A673 (cell line): ENCODE measurements around the gene PGAP3. TPM values are rescaled to one million over a fixed set of nuclear protein-coding genes. Genes with fewer than 3 reads are reported as not detected.

Experiments
- BruUV-seq: library from RNA; stranded (reverse); fragments of 400-500 nt; replicated peaks from 2 replicates; lab custom pipeline; 2021; lab: Mats Ljungman, UMichigan
- CTCF ChIA-PET: fragments of 300-600 bp; sonication (Branson Sonifier 250); formaldehyde crosslinking; loops from one replicate; lab custom pipeline; 2022; ENCODE audit warnings: antibody characterized with exemption; lab: Charles Lee
- POLR2A ChIA-PET: fragments of 300-600 bp; sonication (Branson Sonifier 250); formaldehyde crosslinking; loops from one replicate; lab custom pipeline; 2022; ENCODE audit warnings: antibody characterized with exemption; ENCODE audit not compliant: low non-redundant PET; lab: Charles Lee
- DNase-seq: peaks from one replicate; pipeline ENCODE4 v3.0.0-alpha.2; 2015; ENCODE audit warnings: low spot score
- H3K27ac ChIP-seq: fragments of 200-600 bp; sonication (generic); 2 replicates; pipeline ENCODE4 v1.5.1; 2016; ENCODE audit warnings: mixed run types, low read depth, mild to moderate bottlenecking, mixed read lengths, antibody characterized with exemption, low read length; ENCODE audit not compliant: poor library complexity, severe bottlenecking
- H3K27me3 ChIP-seq: fragments of 200-600 bp; sonication (generic); replicated peaks from 2 replicates; pipeline ENCODE4 v1.6.1; 2017; ENCODE audit warnings: mixed run types, low read depth, mild to moderate bottlenecking, mixed read lengths, antibody characterized with exemption, low read length; ENCODE audit not compliant: insufficient read depth, poor library complexity
- H3K36me3 ChIP-seq: fragments of 200-600 bp; sonication (generic); 2 replicates; pipeline ENCODE4 v1.6.1; 2016; ENCODE audit warnings: mixed run types, mild to moderate bottlenecking, mixed read lengths, antibody characterized with exemption, low read length; ENCODE audit not compliant: insufficient read depth, poor library complexity, severe bottlenecking
- H3K4me1 ChIP-seq: fragments of 200-600 bp; sonication (generic); 2 replicates; pipeline ENCODE4 v1.6.1; 2017; ENCODE audit warnings: mixed run types, mild to moderate bottlenecking, mixed read lengths, antibody characterized with exemption, low read length; ENCODE audit not compliant: insufficient read depth, poor library complexity, severe bottlenecking
- H3K4me3 ChIP-seq: fragments of 200-600 bp; sonication (generic); 2 replicates; pipeline ENCODE4 v1.5.1; 2016; ENCODE audit warnings: low read depth, mixed run types, mild to moderate bottlenecking, mixed read lengths, low read length; ENCODE audit not compliant: poor library complexity, severe bottlenecking
- H3K9me3 ChIP-seq: fragments of 200-600 bp; sonication (generic); 2 replicates; pipeline ENCODE4 v1.6.1; 2016; ENCODE audit warnings: mixed run types, low read depth, mild to moderate bottlenecking, mixed read lengths, antibody characterized with exemption, low read length; ENCODE audit not compliant: poor library complexity, severe bottlenecking
- CTCF ChIP-seq: fragments of 300-800, 200-600 bp; sonication (generic); conservative IDR thresholded peaks from 2 replicates; pipeline ENCODE4 v1.5.1; 2017; ENCODE audit warnings: low read depth, mild to moderate bottlenecking, antibody characterized with exemption, low read length, moderate library complexity, mixed read lengths
- EZH2 ChIP-seq: fragments of 200-600 bp; sonication (generic); IDR thresholded peaks from 2 replicates; pipeline ENCODE4 v1.6.1; 2017; ENCODE audit warnings: borderline replicate concordance, low read depth, mild to moderate bottlenecking, mixed read lengths, antibody characterized with exemption, low read length; ENCODE audit not compliant: poor library complexity, severe bottlenecking
- intact Hi-C: fragments of 100-400 bp; cut with micrococcal nuclease; formaldehyde crosslinking; loops from one replicate; pipeline ENCODE4 v1.10.0; 2022; ENCODE audit not compliant: unreplicated experiment
- total RNA-seq: library from RNA; stranded (reverse); gene quantifications from 2 replicates; pipeline ENCODE4 v1.2.3, GENCODE V29; 2021

PGAP3 gene
- total RNA-seq, 1 experiment from 2014 or later = 3.6 TPM

- BruUV-seq = no TSS peak
- intact Hi-C loops = no loop called here
- Histone ChIP-seq H3K27me3 (no peaks in the 10 kb centered on the region), H3K9me3 (no peaks in the 10 kb centered on the region), H3K36me3 (no peaks in the 10 kb centered on the region), H3K4me3 (no peak overlapping the region), H3K27ac (no peak overlapping the region), H3K4me1 (peaks cover 6% of the 10 kb centered on the region)
- CTCF ChIA-PET = interaction anchor here (0.6 kb wide), 1 partner anchor 15 kb away, joined by 9 read pairs; no protein-coding TSS in a partner anchor
- DNase-seq = no peak
- TF ChIP-seq EZH2 (no peak), CTCF (no peak)
- POLR2A ChIA-PET = no interaction called here
Measured at GRCh38 chr17:39625198-39625785, 62.6 kb downstream of the PGAP3 start.

- intact Hi-C loops = loop anchor here (5.0 kb wide), 1 partner anchor 128 kb away; no protein-coding TSS in a partner anchor
- no peaks in the 10 kb centered on the region for H3K27me3 ChIP-seq
- POLR2A ChIA-PET = no interaction called here
- no peaks in the 10 kb centered on the region for H3K9me3 ChIP-seq
- H3K36me3 ChIP-seq = no peaks in the 10 kb centered on the region
- peaks cover 6% of the 10 kb centered on the region for H3K4me1 ChIP-seq
- no TSS peak for BruUV-seq
- no peak for DNase-seq
- CTCF ChIA-PET = interaction anchor here (0.6 kb wide), 1 partner anchor 893 kb away, joined by 3 read pairs; no protein-coding TSS in a partner anchor
- no peak for TF ChIP-seq CTCF
- no peak for TF ChIP-seq EZH2
- no peak overlapping the region for H3K4me3 ChIP-seq
- no peak overlapping the region for H3K27ac ChIP-seq
Measured at GRCh38 chr17:39624313-39624712, 63.5 kb downstream of the PGAP3 start.

GRCh38 chr17:39623356-39623950 lies 64.4 kb downstream of the PGAP3 start:
- CTCF ChIA-PET = interaction anchor here (0.7 to 1.5 kb wide), 10 partner anchors 10 to 641 kb away, joined by 3 to 8 read pairs (median 4); no protein-coding TSS in a partner anchor

More at GRCh38 chr17:39623356-39623950, 64.4 kb downstream of the PGAP3 start:
- TF ChIP-seq EZH2 (no peak), CTCF (peak; percentile 70)
- BruUV-seq = no TSS peak
- peak; percentile 63 for DNase-seq
- H3K27ac ChIP-seq = no peak overlapping the region
- H3K4me1 ChIP-seq = peaks cover 6% of the 10 kb centered on the region
- POLR2A ChIA-PET = no interaction called here
- H3K27me3 ChIP-seq = no peaks in the 10 kb centered on the region
- no peak overlapping the region for H3K4me3 ChIP-seq
- intact Hi-C loops = loop anchor here (1.0 to 5.0 kb wide), 2 partner anchors 75 to 129 kb away; no protein-coding TSS in a partner anchor
- no peaks in the 10 kb centered on the region for H3K9me3 ChIP-seq
- no peaks in the 10 kb centered on the region for H3K36me3 ChIP-seq
